SK-N-SH treated with all-trans-retinoic acid at 6 μM for 48 hours (cell line): ENCODE data around the gene KERA.

Experiments used
- ATAC-seq: fragments of 200-7000 bp; cut with Tn5 transposase; 3 replicates; pipeline ENCODE4 v1.9.1; 2020; ENCODE audit warnings: mild to moderate bottlenecking, moderate library complexity
- ARNTL ChIP-seq: fragments of 450-650 bp; formaldehyde crosslinking; IDR thresholded peaks from 2 replicates; pipeline ENCODE4 v1.5.0; 2020; ENCODE audit warnings: low read depth, mild to moderate bottlenecking, moderate library complexity, borderline replicate concordance
- BACH2 ChIP-seq: fragments of 250-450 bp; sonication (Bioruptor Pico); IDR thresholded peaks from 2 replicates; pipeline ENCODE4 v1.9.0; 2021; ENCODE audit warnings: mild to moderate bottlenecking, borderline replicate concordance
- CSDC2 ChIP-seq: fragments of 250-450 bp; sonication (Bioruptor Pico); IDR thresholded peaks from 2 replicates; pipeline ENCODE4 v1.5.0; 2020; ENCODE audit warnings: mild to moderate bottlenecking, moderate library complexity
- GLIS3 ChIP-seq: fragments of 250-450 bp; sonication (Bioruptor Pico); IDR thresholded peaks from 2 replicates; pipeline ENCODE4 v1.5.0; 2020; ENCODE audit warnings: mild to moderate bottlenecking, moderate library complexity
- ISL1 ChIP-seq: fragments of 250-450 bp; sonication (Bioruptor Pico); IDR thresholded peaks from 2 replicates; pipeline ENCODE4 v2.1.2; 2022; ENCODE audit warnings: mild to moderate bottlenecking, moderate library complexity
- OSR1 ChIP-seq: fragments of 250-450 bp; sonication (Bioruptor Pico); IDR thresholded peaks from 2 replicates; pipeline ENCODE4 v1.8.0; 2022; ENCODE audit warnings: moderate library complexity, mild to moderate bottlenecking, inconsistent platforms
- PPARA ChIP-seq: fragments of 250-450 bp; sonication (Bioruptor Pico); IDR thresholded peaks from 2 replicates; pipeline ENCODE4 v1.5.0; 2020; ENCODE audit warnings: mild to moderate bottlenecking, borderline replicate concordance
- RARB ChIP-seq: fragments of 250-450 bp; sonication (Bioruptor Pico); IDR thresholded peaks from 2 replicates; pipeline ENCODE4 v1.8.0; 2021; ENCODE audit warnings: mild to moderate bottlenecking, moderate library complexity
- TCF4 ChIP-seq: fragments of 250-450 bp; sonication (Bioruptor Pico); IDR thresholded peaks from 2 replicates; pipeline ENCODE4 v1.8.0; 2021; ENCODE audit warnings: mild to moderate bottlenecking, moderate library complexity, borderline replicate concordance
- TOX ChIP-seq: fragments of 250-450 bp; sonication (Bioruptor Pico); IDR thresholded peaks from 2 replicates; pipeline ENCODE4 v1.8.0; 2021; ENCODE audit warnings: mild to moderate bottlenecking, moderate library complexity, borderline replicate concordance
- ZC3H10 ChIP-seq: fragments of 250-450 bp; sonication (Bioruptor Pico); IDR thresholded peaks from 2 replicates; pipeline ENCODE4 v1.5.1; 2021; ENCODE audit warnings: mild to moderate bottlenecking, moderate library complexity
- ZFP3 ChIP-seq: fragments of 250-450 bp; sonication (Bioruptor Pico); IDR thresholded peaks from 2 replicates; pipeline ENCODE4 v1.5.0; 2020; ENCODE audit warnings: mild to moderate bottlenecking, moderate library complexity
- ZFP30 ChIP-seq: fragments of 450-650 bp; formaldehyde crosslinking; IDR thresholded peaks from 2 replicates; pipeline ENCODE4 v1.5.0; 2022; ENCODE audit warnings: mild to moderate bottlenecking, moderate library complexity
- ZNF565 ChIP-seq: fragments of 450-650 bp; formaldehyde crosslinking; conservative IDR thresholded peaks from 2 replicates; pipeline ENCODE4 v1.5.0; 2020; ENCODE audit warnings: low read depth, mild to moderate bottlenecking, moderate library complexity
- ZNF70 ChIP-seq: fragments of 450-650 bp; formaldehyde crosslinking; IDR thresholded peaks from 2 replicates; pipeline ENCODE4 v1.5.0; 2020; ENCODE audit warnings: mild to moderate bottlenecking, moderate library complexity
- ZNF8 ChIP-seq: fragments of 450-650 bp; formaldehyde crosslinking; IDR thresholded peaks from 2 replicates; pipeline ENCODE4 v1.5.0; 2020; ENCODE audit warnings: mild to moderate bottlenecking, moderate library complexity
- TF ChIP-seq, protein P1 (sequence below): fragments of 250-450 bp; sonication (Bioruptor Pico); IDR thresholded peaks from 2 replicates; pipeline ENCODE4 v1.5.1; 2021; ENCODE audit warnings: mild to moderate bottlenecking, moderate library complexity
- TF ChIP-seq, protein P2 (sequence below): fragments of 250-450 bp; sonication (Bioruptor Pico); IDR thresholded peaks from 2 replicates; pipeline ENCODE4 v1.5.0; 2020; ENCODE audit warnings: mild to moderate bottlenecking, moderate library complexity
- TF ChIP-seq, protein P3 (sequence below): fragments of 250-450 bp; sonication (Bioruptor Pico); IDR thresholded peaks from 2 replicates; pipeline ENCODE4 v1.8.0; 2021; ENCODE audit warnings: low read depth, mild to moderate bottlenecking, moderate library complexity, borderline replicate concordance
- TF ChIP-seq, protein P4 (sequence below): fragments of 250-450 bp; sonication (Bioruptor Pico); IDR thresholded peaks from 2 replicates; pipeline ENCODE4 v1.5.1; 2020; ENCODE audit warnings: low read depth, mild to moderate bottlenecking, moderate library complexity
- TF ChIP-seq, protein P5 (sequence below): fragments of 250-450 bp; sonication (Bioruptor Pico); IDR thresholded peaks from 2 replicates; pipeline ENCODE4 v1.8.0; 2020; ENCODE audit warnings: mild to moderate bottlenecking, moderate library complexity, borderline replicate concordance

Gene KERA, protein sequence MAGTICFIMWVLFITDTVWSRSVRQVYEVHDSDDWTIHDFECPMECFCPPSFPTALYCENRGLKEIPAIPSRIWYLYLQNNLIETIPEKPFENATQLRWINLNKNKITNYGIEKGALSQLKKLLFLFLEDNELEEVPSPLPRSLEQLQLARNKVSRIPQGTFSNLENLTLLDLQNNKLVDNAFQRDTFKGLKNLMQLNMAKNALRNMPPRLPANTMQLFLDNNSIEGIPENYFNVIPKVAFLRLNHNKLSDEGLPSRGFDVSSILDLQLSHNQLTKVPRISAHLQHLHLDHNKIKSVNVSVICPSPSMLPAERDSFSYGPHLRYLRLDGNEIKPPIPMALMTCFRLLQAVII

DNA sequence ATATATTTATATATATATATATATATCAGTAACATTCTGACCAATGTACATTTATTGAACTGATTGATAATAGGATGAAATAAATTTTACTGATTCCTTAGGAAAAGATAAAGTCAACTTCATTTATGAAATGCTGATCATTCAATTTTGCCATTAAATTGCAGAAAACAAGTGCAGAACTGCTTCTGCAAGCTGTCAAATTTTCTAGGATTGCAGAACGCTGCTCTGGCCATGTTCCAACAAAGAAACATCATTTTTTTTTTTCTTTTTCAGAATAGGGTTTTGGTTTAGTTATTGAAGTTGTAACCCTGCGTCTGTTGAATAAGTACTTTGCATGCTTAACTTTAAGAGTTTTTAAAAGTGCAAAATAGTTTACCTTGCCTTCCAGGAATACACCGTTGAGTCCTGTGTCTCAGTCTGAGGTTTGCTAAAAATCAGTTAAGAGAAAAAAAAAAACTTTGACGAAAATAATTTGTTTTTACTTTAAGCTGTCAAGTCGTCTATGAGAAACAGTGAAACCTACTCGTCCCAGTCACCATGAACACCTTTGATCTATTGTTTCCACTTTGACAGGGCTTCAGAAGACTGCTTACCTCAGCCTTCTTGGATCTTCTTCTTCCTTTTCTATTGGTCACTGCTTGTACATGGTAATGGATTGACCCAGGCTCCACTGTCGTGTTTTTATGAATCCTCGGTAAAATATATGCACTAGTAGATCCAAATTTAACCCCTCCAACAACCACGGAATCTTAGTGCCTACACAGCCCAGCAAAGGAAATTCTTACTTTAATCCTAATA lies at the start of gene KERA:
KERA (minus strand) TSS at position 657 of the 798 bp plus-strand sequence. CDS start 1,743 bp downstream, outside the sequence.
- ATAC-seq, result no peak

DNA sequence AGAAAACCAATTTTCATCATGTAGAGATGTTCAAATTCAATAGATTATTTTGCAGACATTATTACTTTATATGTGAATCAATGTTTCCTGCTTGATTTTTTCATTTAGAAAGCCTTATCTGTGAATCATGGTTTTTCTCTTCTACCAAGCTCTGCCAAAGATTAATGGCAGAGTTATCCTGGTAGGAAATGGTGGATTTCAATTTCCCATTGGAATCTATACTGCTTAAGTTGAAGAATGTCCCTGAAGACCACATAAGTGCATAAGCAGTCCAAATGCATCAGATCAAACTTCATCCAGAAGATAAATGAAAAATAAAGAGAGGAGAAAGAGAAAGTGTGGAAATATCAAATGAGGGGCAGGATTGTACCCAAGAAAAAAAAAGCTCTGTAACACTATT lies 48.5 kb upstream of the KERA start:
- TF ChIP-seq TOX (CRISPR knock-in tag) (0 out of 2 replicates have a peak, but pooled peaks have one; percentile 13), ZC3H10 (CRISPR knock-in tag) (no peak), ZNF8 (CRISPR knock-in tag) (no peak)
- no peak for ATAC-seq

More for the DNA sequence above, at the start of gene KERA:
- no peak for TF ChIP-seq ZFP30 (CRISPR knock-in tag)
- TF ChIP-seq OSR1 (CRISPR knock-in tag), result no peak
- TF ChIP-seq, protein P1, sequence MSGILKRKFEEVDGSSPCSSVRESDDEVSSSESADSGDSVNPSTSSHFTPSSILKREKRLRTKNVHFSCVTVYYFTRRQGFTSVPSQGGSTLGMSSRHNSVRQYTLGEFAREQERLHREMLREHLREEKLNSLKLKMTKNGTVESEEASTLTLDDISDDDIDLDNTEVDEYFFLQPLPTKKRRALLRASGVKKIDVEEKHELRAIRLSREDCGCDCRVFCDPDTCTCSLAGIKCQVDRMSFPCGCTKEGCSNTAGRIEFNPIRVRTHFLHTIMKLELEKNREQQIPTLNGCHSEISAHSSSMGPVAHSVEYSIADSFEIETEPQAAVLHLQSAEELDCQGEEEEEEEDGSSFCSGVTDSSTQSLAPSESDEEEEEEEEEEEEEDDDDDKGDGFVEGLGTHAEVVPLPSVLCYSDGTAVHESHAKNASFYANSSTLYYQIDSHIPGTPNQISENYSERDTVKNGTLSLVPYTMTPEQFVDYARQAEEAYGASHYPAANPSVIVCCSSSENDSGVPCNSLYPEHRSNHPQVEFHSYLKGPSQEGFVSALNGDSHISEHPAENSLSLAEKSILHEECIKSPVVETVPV, result no peak
- no peak for TF ChIP-seq RARB (CRISPR knock-in tag)
- no peak for TF ChIP-seq ZNF565 (CRISPR knock-in tag)
- no peak for TF ChIP-seq ISL1
- no peak for TF ChIP-seq ARNTL
- TF ChIP-seq ZNF8 (CRISPR knock-in tag), result no peak
- TF ChIP-seq PPARA (CRISPR knock-in tag), result no peak
- TF ChIP-seq, protein P2, sequence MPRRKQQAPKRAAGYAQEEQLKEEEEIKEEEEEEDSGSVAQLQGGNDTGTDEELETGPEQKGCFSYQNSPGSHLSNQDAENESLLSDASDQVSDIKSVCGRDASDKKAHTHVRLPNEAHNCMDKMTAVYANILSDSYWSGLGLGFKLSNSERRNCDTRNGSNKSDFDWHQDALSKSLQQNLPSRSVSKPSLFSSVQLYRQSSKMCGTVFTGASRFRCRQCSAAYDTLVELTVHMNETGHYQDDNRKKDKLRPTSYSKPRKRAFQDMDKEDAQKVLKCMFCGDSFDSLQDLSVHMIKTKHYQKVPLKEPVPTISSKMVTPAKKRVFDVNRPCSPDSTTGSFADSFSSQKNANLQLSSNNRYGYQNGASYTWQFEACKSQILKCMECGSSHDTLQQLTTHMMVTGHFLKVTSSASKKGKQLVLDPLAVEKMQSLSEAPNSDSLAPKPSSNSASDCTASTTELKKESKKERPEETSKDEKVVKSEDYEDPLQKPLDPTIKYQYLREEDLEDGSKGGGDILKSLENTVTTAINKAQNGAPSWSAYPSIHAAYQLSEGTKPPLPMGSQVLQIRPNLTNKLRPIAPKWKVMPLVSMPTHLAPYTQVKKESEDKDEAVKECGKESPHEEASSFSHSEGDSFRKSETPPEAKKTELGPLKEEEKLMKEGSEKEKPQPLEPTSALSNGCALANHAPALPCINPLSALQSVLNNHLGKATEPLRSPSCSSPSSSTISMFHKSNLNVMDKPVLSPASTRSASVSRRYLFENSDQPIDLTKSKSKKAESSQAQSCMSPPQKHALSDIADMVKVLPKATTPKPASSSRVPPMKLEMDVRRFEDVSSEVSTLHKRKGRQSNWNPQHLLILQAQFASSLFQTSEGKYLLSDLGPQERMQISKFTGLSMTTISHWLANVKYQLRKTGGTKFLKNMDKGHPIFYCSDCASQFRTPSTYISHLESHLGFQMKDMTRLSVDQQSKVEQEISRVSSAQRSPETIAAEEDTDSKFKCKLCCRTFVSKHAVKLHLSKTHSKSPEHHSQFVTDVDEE (CRISPR knock-in tag), result no peak
- TF ChIP-seq CSDC2 (CRISPR knock-in tag), result no peak
- TF ChIP-seq BACH2 (CRISPR knock-in tag), result no peak
- no peak for TF ChIP-seq ZFP3 (CRISPR knock-in tag)
- TF ChIP-seq, protein P3, sequence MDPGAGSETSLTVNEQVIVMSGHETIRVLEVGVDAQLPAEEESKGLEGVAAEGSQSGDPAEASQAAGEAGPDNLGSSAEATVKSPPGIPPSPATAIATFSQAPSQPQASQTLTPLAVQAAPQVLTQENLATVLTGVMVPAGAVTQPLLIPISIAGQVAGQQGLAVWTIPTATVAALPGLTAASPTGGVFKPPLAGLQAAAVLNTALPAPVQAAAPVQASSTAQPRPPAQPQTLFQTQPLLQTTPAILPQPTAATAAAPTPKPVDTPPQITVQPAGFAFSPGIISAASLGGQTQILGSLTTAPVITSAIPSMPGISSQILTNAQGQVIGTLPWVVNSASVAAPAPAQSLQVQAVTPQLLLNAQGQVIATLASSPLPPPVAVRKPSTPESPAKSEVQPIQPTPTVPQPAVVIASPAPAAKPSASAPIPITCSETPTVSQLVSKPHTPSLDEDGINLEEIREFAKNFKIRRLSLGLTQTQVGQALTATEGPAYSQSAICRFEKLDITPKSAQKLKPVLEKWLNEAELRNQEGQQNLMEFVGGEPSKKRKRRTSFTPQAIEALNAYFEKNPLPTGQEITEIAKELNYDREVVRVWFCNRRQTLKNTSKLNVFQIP, result no peak
- no peak for TF ChIP-seq ZC3H10 (CRISPR knock-in tag)
- TF ChIP-seq TOX (CRISPR knock-in tag), result no peak
- TF ChIP-seq, protein P4, sequence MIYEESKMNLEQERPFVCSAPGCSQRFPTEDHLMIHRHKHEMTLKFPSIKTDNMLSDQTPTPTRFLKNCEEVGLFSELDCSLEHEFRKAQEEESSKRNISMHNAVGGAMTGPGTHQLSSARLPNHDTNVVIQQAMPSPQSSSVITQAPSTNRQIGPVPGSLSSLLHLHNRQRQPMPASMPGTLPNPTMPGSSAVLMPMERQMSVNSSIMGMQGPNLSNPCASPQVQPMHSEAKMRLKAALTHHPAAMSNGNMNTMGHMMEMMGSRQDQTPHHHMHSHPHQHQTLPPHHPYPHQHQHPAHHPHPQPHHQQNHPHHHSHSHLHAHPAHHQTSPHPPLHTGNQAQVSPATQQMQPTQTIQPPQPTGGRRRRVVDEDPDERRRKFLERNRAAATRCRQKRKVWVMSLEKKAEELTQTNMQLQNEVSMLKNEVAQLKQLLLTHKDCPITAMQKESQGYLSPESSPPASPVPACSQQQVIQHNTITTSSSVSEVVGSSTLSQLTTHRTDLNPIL (CRISPR knock-in tag), result no peak
- TF ChIP-seq TCF4 (CRISPR knock-in tag), result no peak
- no peak for TF ChIP-seq GLIS3 (CRISPR knock-in tag)

DNA sequence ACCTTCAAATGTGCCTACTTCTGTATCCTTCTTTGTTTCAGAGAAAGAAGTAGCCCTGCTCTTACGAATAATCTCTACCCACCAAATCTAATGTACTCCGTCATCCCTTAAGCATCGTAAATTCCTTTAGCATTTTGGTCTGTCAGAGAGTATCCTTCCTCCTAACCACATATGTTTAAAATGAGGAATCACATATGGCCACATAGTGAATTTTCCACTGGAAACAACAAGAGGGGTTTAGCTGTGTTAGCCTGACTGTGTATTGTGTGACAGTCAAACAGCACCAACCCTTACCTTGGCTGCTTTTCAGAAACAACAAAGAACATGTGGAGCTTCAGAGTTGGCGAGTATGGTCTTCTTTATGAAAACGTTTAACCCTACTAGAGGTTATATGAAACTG lies 48.0 kb upstream of the KERA start:
- ATAC-seq, result no peak; the same call in 2 of the 3 replicates
- TF ChIP-seq, protein P1, result no peak
- TF ChIP-seq CSDC2 (CRISPR knock-in tag), result no peak
- TF ChIP-seq OSR1 (CRISPR knock-in tag), result no peak
- no peak for TF ChIP-seq GLIS3 (CRISPR knock-in tag)
- TF ChIP-seq ZNF8 (CRISPR knock-in tag), result no peak
- TF ChIP-seq, protein P3, result no peak
- TF ChIP-seq ZC3H10 (CRISPR knock-in tag), result no peak
- no peak for TF ChIP-seq TCF4 (CRISPR knock-in tag)
- TF ChIP-seq ISL1, result no peak
- TF ChIP-seq, protein P5, sequence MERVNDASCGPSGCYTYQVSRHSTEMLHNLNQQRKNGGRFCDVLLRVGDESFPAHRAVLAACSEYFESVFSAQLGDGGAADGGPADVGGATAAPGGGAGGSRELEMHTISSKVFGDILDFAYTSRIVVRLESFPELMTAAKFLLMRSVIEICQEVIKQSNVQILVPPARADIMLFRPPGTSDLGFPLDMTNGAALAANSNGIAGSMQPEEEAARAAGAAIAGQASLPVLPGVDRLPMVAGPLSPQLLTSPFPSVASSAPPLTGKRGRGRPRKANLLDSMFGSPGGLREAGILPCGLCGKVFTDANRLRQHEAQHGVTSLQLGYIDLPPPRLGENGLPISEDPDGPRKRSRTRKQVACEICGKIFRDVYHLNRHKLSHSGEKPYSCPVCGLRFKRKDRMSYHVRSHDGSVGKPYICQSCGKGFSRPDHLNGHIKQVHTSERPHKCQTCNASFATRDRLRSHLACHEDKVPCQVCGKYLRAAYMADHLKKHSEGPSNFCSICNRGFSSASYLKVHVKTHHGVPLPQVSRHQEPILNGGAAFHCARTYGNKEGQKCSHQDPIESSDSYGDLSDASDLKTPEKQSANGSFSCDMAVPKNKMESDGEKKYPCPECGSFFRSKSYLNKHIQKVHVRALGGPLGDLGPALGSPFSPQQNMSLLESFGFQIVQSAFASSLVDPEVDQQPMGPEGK, result no peak
- TF ChIP-seq ZNF70 (CRISPR knock-in tag), result no peak
